ENCODE data around the gene ANGEL2. TPM values are rescaled to one million over a fixed set of nuclear protein-coding genes. Genes with fewer than 3 reads are reported as not detected.

Gene ANGEL2
- total RNA-seq, 1 donor from 2014 or later, result 45.2 TPM

DNA sequence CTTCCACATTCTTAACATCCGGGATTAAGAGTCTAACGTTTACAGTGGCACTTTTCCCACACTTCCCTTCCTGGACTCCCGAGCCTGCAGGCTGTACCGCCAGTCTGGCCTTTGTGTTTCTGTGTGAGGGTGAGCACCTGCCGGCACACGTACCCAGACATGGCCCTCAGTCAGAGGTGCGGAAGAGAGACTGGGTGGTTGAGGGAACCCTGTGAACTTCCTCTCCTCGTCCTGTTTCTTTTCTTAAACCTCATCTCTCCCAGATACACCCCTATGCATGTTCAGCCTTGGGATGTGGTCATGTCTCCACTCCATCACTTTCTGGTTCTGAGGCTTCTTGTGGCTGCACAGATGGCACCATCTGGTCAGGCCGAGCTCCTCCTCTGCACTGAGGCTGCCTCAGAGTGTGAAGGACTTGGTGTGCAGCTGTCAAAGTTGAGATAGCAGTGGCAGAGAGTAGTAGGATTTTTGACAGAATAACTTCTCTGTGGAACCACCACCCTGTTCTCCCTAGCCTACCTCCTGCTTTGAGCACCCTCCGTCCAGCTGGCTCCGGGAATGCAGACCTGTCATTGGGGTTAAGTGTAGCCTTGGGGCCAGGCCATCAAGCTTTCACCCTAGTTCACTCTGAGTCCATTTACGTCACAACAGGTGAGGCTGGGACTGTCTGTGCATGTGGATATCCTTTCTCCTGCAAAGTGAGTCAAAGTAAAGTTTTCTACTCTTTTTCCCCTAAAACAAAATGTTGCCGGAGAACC is 33.9 kb downstream of the ANGEL2 start:
- Mint-ChIP-seq H3K9me3 (no peaks in the 10 kb centered on the region), H3K4me1 (peaks cover 16% of the 10 kb centered on the region), H3K36me3 (peaks cover 35% of the 10 kb centered on the region), H3K4me3 (no peak overlapping the region), H3K27ac (peak overlapping the region; percentile 71), H3K27me3 (ENCODE audit: low read depth) (no peaks in the 10 kb centered on the region)
- DNase-seq (ENCODE audit: low spot score in 2 of 2, unreplicated experiment in 2 of 2), result no peak
- TF ChIP-seq, protein P1, sequence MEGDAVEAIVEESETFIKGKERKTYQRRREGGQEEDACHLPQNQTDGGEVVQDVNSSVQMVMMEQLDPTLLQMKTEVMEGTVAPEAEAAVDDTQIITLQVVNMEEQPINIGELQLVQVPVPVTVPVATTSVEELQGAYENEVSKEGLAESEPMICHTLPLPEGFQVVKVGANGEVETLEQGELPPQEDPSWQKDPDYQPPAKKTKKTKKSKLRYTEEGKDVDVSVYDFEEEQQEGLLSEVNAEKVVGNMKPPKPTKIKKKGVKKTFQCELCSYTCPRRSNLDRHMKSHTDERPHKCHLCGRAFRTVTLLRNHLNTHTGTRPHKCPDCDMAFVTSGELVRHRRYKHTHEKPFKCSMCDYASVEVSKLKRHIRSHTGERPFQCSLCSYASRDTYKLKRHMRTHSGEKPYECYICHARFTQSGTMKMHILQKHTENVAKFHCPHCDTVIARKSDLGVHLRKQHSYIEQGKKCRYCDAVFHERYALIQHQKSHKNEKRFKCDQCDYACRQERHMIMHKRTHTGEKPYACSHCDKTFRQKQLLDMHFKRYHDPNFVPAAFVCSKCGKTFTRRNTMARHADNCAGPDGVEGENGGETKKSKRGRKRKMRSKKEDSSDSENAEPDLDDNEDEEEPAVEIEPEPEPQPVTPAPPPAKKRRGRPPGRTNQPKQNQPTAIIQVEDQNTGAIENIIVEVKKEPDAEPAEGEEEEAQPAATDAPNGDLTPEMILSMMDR (IDR thresholded peaks at IDR 0.05; ENCODE audit: unreplicated experiment), result no peak

DNA sequence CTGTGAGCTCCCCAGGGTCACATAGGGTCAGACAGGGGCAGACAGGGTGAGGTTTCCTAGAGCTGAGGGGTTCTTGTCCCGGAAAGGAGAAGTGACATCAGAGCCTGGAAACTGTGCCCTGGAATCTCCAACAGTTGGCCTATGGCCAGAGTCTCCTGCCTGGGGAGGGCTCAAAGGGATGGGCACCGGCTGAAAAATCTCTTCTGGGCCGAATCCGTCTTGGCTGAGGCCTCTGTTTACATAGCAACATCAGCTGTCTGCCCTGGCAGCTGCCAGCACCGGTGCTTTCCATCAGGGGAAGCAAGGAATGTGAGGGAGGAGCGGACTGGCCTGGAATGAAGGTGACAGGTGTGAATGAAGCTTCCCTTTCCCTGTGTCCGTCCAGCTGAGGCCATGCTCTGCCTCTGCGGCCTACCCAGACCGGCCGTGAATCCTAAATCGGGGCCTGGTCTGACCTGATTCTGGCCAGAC is 34.6 kb downstream of the ANGEL2 start:
- H3K4me3 Mint-ChIP-seq, result no peak overlapping the region
- DNase-seq (ENCODE audit: low spot score in 2 of 2, unreplicated experiment in 2 of 2), result no peak
- peaks cover 16% of the 10 kb centered on the region for H3K4me1 Mint-ChIP-seq
- H3K36me3 Mint-ChIP-seq, result peaks cover 41% of the 10 kb centered on the region
- H3K27ac Mint-ChIP-seq, result peak overlapping the region; percentile 71
- no peaks in the 10 kb centered on the region for H3K27me3 Mint-ChIP-seq (ENCODE audit: low read depth)
- TF ChIP-seq, protein P1 (IDR thresholded peaks at IDR 0.05; ENCODE audit: unreplicated experiment), result no peak
- no peaks in the 10 kb centered on the region for H3K9me3 Mint-ChIP-seq

DNA sequence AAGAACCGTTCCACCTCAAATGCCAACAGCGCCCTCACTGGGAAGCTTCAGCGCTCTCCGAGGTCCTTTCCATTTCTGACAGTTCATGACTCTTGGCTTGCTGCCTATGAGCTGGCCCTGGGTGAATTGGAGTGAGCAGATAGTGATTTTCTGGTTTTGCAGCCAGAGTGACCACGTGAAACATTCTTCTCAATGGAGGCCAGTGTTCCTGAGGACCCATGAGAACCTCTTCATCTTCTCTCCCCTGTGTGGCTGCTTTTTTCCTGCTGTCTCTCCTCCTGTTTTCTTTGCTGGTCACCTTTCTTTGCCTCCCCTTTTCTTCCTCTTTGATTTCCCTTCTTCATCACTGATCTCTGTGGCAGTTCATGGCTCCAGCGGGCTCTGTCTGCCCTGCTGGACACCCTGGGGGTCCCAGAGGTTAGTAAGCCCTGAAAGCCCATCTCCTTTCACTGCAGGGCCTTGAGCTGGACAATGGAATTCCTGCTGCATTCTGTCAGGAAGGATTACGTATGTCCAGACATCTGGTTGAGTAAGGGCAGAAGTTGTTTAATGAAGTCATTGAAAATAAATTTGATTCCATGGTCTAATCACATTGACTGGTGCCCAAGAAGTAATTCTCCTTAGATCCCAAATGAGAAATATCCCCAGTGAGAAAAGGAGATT is 35.4 kb downstream of the ANGEL2 start:
- H3K4me1 Mint-ChIP-seq, result peaks cover 16% of the 10 kb centered on the region
- H3K27ac Mint-ChIP-seq, result peak overlapping the region; percentile 73

DNA sequence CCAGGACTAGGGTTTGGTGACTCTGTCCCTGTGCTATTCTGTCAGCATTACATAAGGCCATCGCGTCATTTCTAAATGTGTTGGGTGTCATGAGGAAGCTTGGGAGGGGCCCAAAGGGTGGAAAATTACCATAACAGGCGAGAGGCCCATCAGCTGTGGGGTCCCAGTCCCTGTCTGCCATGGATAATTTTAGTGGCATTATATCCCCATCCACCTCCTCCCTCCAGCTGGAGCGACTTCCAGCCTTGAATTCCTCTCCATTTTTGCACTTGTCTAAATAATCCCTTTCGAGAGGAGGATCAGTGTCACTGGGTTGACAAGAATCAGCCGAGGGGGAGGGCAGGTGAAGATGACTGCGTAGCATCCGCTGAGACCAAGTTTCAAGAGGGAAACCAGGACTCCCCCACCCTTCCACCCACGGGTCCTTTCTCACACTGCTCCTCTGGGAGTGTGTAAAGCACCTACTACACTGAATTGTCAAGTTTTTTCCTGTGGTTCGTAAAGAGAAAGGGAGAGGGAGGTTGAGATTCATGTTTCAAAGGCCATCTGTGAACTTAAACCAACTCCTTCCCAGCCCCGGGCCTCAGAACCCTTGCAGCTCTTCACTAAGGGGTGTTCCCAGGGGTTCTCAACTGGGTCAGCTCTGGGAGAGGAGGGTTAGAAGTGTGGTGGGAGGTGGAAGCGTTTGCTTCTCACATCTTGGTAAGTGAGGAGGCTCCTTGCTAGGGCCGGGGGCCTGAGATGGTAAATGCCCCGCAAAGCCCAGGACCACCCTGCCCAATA is 36.1 kb downstream of the ANGEL2 start:
- no peak overlapping the region for H3K4me3 Mint-ChIP-seq
- H3K36me3 Mint-ChIP-seq, result peaks cover 52% of the 10 kb centered on the region
- TF ChIP-seq, protein P1 (IDR thresholded peaks at IDR 0.05; ENCODE audit: unreplicated experiment), result no peak
- peaks cover 16% of the 10 kb centered on the region for H3K4me1 Mint-ChIP-seq
- H3K27ac Mint-ChIP-seq, result no peak overlapping the region
- H3K27me3 Mint-ChIP-seq (ENCODE audit: low read depth), result no peaks in the 10 kb centered on the region
- DNase-seq (ENCODE audit: low spot score in 2 of 2, unreplicated experiment in 2 of 2), result no peak
- no peaks in the 10 kb centered on the region for H3K9me3 Mint-ChIP-seq

More for the DNA sequence above, 35.4 kb downstream of the ANGEL2 start:
- Mint-ChIP-seq H3K4me3 (no peak overlapping the region), H3K9me3 (no peaks in the 10 kb centered on the region), H3K27me3 (ENCODE audit: low read depth) (no peaks in the 10 kb centered on the region), H3K36me3 (peaks cover 49% of the 10 kb centered on the region)
- DNase-seq (ENCODE audit: low spot score in 2 of 2, unreplicated experiment in 2 of 2), result no peak
- TF ChIP-seq, protein P1 (IDR thresholded peaks at IDR 0.05; ENCODE audit: unreplicated experiment), result no peak

DNA sequence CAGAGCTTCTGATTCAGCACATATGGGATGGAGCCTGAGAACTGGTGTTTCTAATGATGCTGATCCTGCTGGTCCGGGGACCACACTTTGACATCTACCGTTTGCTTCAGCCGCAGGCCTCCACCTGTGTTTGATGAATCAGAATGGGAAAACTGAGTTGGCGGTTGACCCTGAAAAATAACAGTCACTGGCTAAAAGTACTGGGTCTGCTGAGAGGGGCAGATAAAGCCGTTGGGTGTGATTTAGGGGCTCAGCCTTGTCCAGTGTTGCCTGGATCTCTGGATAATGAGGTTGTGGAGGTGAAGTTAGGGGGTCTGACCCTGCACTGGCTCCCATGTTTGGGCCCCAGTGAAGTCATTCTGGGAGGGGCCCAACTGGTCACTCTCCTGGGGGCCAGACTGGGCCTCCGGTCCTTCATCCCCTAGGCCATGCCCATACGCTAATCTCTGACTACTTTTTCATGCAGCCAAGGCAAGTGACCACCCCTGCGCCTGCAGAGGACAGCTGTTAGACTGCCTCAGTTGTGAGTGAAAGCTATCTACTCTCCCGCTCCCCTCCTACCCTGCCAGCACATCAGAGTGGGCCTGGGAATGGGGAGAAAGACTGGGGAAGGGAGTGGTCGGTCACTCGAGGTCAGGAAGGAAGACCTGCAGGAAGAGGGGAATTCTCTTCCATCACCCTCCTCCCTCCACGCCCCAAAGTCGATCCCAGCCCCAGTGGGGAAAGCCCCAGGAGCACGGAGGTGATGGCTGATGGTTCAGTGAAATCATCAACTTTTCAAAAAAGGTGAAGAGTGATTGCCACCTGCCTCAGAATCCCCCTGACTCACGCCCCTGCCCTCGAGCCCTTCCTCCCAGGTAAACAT is 37.7 kb downstream of the ANGEL2 start:
- no peak overlapping the region for H3K4me3 Mint-ChIP-seq
- H3K4me1 Mint-ChIP-seq, result peaks cover 16% of the 10 kb centered on the region
- DNase-seq (ENCODE audit: low spot score in 2 of 2, unreplicated experiment in 2 of 2), result no peak
- H3K9me3 Mint-ChIP-seq, result no peaks in the 10 kb centered on the region
- peaks cover 58% of the 10 kb centered on the region for H3K36me3 Mint-ChIP-seq
- H3K27me3 Mint-ChIP-seq (ENCODE audit: low read depth), result no peaks in the 10 kb centered on the region
- TF ChIP-seq, protein P1 (IDR thresholded peaks at IDR 0.05; ENCODE audit: unreplicated experiment), result no peak
- no peak overlapping the region for H3K27ac Mint-ChIP-seq

Measured in mesothelial cell of epicardium (in vitro differentiated cells).